Neural cell (in vitro differentiated cells): ENCODE measurements around the gene ADAMTS2. TPM values are rescaled to one million over a fixed set of nuclear protein-coding genes. Genes with fewer than 3 reads are reported as not detected.

Experiments
- H2AFZ ChIP-seq: fragments of 200-600, 300-800 bp; sonication (generic), shearing (Covaris generic); 2 replicates; pipeline ENCODE4 v1.6.0; 2014; ENCODE audit warnings: low read depth, mild to moderate bottlenecking, antibody characterized with exemption, low read length, moderate library complexity
- H3F3A ChIP-seq: fragments of 200-600 bp; shearing (Covaris generic); 2 replicates; pipeline ENCODE4 v1.6.1; 2016; ENCODE audit warnings: mild to moderate bottlenecking, moderate library complexity, mixed read lengths, antibody characterized with exemption, low read length; ENCODE audit not compliant: insufficient read depth, poor library complexity, severe bottlenecking
- H3K27ac ChIP-seq: fragments of 200-600, 300-800 bp; sonication (generic), shearing (Covaris generic); 2 replicates; pipeline ENCODE4 v1.5.1; 2014; ENCODE audit warnings: mild to moderate bottlenecking, low read length, moderate library complexity
- H3K27me3 ChIP-seq: fragments of 300-800, 200-600 bp; sonication (generic), shearing (Covaris generic); 2 replicates; pipeline ENCODE4 v1.6.0; 2014; ENCODE audit warnings: mild to moderate bottlenecking, low read depth, low read length, moderate library complexity; ENCODE audit not compliant: insufficient read depth
- H3K36me3 ChIP-seq: fragments of 300-800, 200-600 bp; sonication (generic), shearing (Covaris generic); 2 replicates; pipeline ENCODE4 v1.5.1; 2014; ENCODE audit warnings: mild to moderate bottlenecking, antibody characterized with exemption, low read length, moderate library complexity; ENCODE audit not compliant: insufficient read depth
- H3K4me2 ChIP-seq: fragments of 300-800, 200-600 bp; sonication (generic), shearing (Covaris generic); 2 replicates; pipeline ENCODE4 v1.6.0; 2014; ENCODE audit warnings: mild to moderate bottlenecking, low read length
- H3K4me3 ChIP-seq: fragments of 300-800, 200-600 bp; sonication (generic), shearing (Covaris generic); 2 replicates; pipeline ENCODE4 v1.5.1; 2014; ENCODE audit warnings: mild to moderate bottlenecking, low read length, moderate library complexity
- H3K79me2 ChIP-seq: fragments of 200-600 bp; shearing (Covaris generic); replicated peaks from 2 replicates; pipeline ENCODE4 v1.6.0; 2014; ENCODE audit warnings: mild to moderate bottlenecking, low read length, moderate library complexity; ENCODE audit not compliant: insufficient read depth
- H3K9ac ChIP-seq: fragments of 300-800, 200-600 bp; sonication (generic), shearing (Covaris generic); 2 replicates; pipeline ENCODE4 v1.6.1; 2016; ENCODE audit warnings: mild to moderate bottlenecking, low read length, mixed read lengths
- H3K9me2 ChIP-seq: fragments of 200-600 bp; shearing (Covaris generic); 2 replicates; pipeline ENCODE4 v1.6.1; 2016; ENCODE audit warnings: mild to moderate bottlenecking, low read length, mixed read lengths; ENCODE audit not compliant: insufficient read depth
- H3K9me3 ChIP-seq: fragments of 200-600, 300-800 bp; sonication (generic), shearing (Covaris generic); 2 replicates; pipeline ENCODE4 v1.6.1; 2016; ENCODE audit warnings: mild to moderate bottlenecking, mixed run types, low read length, moderate library complexity, mixed read lengths
- H4K20me1 ChIP-seq: fragments of 200-600 bp; shearing (Covaris generic); 2 replicates; pipeline ENCODE4 v1.6.1; 2016; ENCODE audit warnings: mild to moderate bottlenecking, mixed run types; ENCODE audit not compliant: insufficient read depth
- CTCF ChIP-seq: fragments of 450-650 bp; IDR thresholded peaks from 2 replicates; pipeline ENCODE4 v1.5.1; 2014; ENCODE audit warnings: antibody characterized with exemption, mild to moderate bottlenecking, moderate library complexity; ENCODE audit not compliant: poor library complexity, severe bottlenecking
- EP300 ChIP-seq: fragments of 450-650 bp; conservative IDR thresholded peaks from 2 replicates; pipeline ENCODE4 v1.6.1; 2014; ENCODE audit warnings: antibody characterized with exemption, mild to moderate bottlenecking, moderate library complexity; ENCODE audit not compliant: poor library complexity, severe bottlenecking
- EZH2 ChIP-seq: fragments of 200-600, 300-800 bp; shearing (Covaris generic), sonication (generic); IDR thresholded peaks from 2 replicates; pipeline ENCODE4 v1.6.1; 2014; ENCODE audit warnings: antibody characterized with exemption, low read length, borderline replicate concordance, mild to moderate bottlenecking; ENCODE audit not compliant: insufficient read depth, poor library complexity, severe bottlenecking
- MXI1 ChIP-seq: fragments of 450-650 bp; conservative IDR thresholded peaks from 2 replicates; pipeline ENCODE4 v1.6.1; 2014; ENCODE audit warnings: antibody characterized with exemption, mild to moderate bottlenecking; ENCODE audit not compliant: poor library complexity, severe bottlenecking
- POLR2AphosphoS5 ChIP-seq: IDR thresholded peaks from 2 replicates; pipeline ENCODE4 v1.6.1; 2012
- RAD21 ChIP-seq: fragments of 450-650 bp; conservative IDR thresholded peaks from 2 replicates; pipeline ENCODE4 v1.6.1; 2014; ENCODE audit warnings: antibody characterized with exemption, mild to moderate bottlenecking, moderate library complexity
- REST ChIP-seq: IDR thresholded peaks from 2 replicates; pipeline ENCODE4 v1.6.1; 2012; ENCODE audit warnings: borderline replicate concordance
- SMC3 ChIP-seq: fragments of 450-650 bp; conservative IDR thresholded peaks from 2 replicates; pipeline ENCODE4 v1.6.1; 2014; ENCODE audit warnings: antibody characterized with exemption, mild to moderate bottlenecking, moderate library complexity; ENCODE audit not compliant: poor library complexity
- TAF1 ChIP-seq: IDR thresholded peaks from 2 replicates; pipeline ENCODE4 v1.6.1; 2012; ENCODE audit warnings: low read depth
- polyA plus RNA-seq: library from polyadenylated mRNA; depleted of rRNA; stranded (reverse); fragments of >200 nt; gene quantifications from 2 replicates; pipeline ENCODE4 v1.2.3, GENCODE V29; 2014

Gene ADAMTS2
- polyA plus RNA-seq, 1 donor from 2014 or later = 0.61 TPM

GRCh38 chr5:179129607-179130071 is 215.6 kb downstream of the ADAMTS2 start:
- H2AFZ ChIP-seq = no peak overlapping the region
- H3F3A ChIP-seq = no peaks in the 10 kb centered on the region
- no peak overlapping the region for H3K4me2 ChIP-seq
- no peak overlapping the region for H3K4me3 ChIP-seq
- no peak overlapping the region for H3K27ac ChIP-seq
- TF ChIP-seq MXI1 = no peak
- no peak for TF ChIP-seq TAF1
- TF ChIP-seq REST = no peak
- TF ChIP-seq EZH2 = no peak
- TF ChIP-seq CTCF = no peak
- no peak for TF ChIP-seq EP300
- no peak for TF ChIP-seq RAD21
- no peak for TF ChIP-seq POLR2AphosphoS5
- no peak for TF ChIP-seq SMC3
- no peaks in the 10 kb centered on the region for H3K9me3 ChIP-seq
- no peaks in the 10 kb centered on the region for H3K27me3 ChIP-seq
- H3K9ac ChIP-seq = no peak overlapping the region
- no peaks in the 10 kb centered on the region for H3K79me2 ChIP-seq
- H3K36me3 ChIP-seq = no peaks in the 10 kb centered on the region
- H4K20me1 ChIP-seq = no peaks in the 10 kb centered on the region
- H3K9me2 ChIP-seq = no peaks in the 10 kb centered on the region

GRCh38 chr5:179128976-179129375 is 216.3 kb downstream of the ADAMTS2 start:
- H3K4me2 ChIP-seq = no peak overlapping the region
- H3K9ac ChIP-seq = no peak overlapping the region
- H3K36me3 ChIP-seq = no peaks in the 10 kb centered on the region
- no peak overlapping the region for H2AFZ ChIP-seq
- H3K27ac ChIP-seq = no peak overlapping the region
- H3K79me2 ChIP-seq = no peaks in the 10 kb centered on the region
- H3F3A ChIP-seq = no peaks in the 10 kb centered on the region
- H3K27me3 ChIP-seq = no peaks in the 10 kb centered on the region
- no peaks in the 10 kb centered on the region for H3K9me3 ChIP-seq
- no peak overlapping the region for H3K4me3 ChIP-seq
- TF ChIP-seq REST = no peak
- no peak for TF ChIP-seq CTCF
- TF ChIP-seq SMC3 = no peak
- TF ChIP-seq TAF1 = no peak
- TF ChIP-seq POLR2AphosphoS5 = no peak
- no peak for TF ChIP-seq MXI1
- no peak for TF ChIP-seq RAD21
- no peaks in the 10 kb centered on the region for H3K9me2 ChIP-seq
- no peaks in the 10 kb centered on the region for H4K20me1 ChIP-seq
